Amniotic epithelial cell (primary cell): ENCODE data around the gene ACP2.

Source experiments
- DNase-seq: peaks from one replicate; pipeline ENCODE4 v3.0.0-alpha.2; 2010; ENCODE audit warnings: low read depth

Gene ACP2, protein sequence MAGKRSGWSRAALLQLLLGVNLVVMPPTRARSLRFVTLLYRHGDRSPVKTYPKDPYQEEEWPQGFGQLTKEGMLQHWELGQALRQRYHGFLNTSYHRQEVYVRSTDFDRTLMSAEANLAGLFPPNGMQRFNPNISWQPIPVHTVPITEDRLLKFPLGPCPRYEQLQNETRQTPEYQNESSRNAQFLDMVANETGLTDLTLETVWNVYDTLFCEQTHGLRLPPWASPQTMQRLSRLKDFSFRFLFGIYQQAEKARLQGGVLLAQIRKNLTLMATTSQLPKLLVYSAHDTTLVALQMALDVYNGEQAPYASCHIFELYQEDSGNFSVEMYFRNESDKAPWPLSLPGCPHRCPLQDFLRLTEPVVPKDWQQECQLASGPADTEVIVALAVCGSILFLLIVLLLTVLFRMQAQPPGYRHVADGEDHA

DNA sequence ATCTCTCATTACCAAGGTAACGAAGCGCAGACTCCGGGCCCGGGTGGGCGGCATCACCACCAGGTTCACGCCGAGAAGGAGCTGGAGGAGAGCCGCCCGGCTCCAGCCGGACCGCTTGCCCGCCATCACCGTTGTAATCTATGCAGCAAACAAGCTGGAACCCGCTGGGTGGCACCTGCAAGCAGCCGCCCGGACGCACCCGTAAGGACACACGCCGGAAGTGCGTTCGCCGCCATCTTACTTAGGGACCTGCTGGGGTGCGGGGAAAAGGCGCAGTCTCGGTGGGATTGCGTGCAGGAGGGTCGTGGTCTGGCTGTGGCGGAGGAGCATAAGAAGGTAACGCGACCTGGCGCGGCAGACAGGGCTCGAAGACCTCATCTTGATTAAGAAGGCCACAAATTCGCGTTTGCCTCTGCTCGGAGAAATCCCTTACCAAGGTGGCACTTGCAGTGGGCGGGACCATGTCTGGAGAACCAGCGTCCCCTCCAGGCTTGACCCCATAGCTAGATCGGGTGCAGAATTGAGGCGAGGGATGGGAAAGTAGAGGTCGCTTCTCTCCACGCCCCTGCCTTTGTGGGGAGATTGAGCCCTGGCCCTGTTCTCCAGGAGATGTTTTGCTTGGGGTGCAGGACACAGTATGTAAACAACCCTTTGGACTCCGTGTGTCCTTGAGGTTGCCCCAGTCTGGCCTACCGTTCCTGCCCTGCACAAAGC is at the start of gene ACP2:
TSS of gene ACP2 (minus strand) at position 151 of the 714 bp plus-strand sequence. CDS start at position 126, 25 bp downstream.
- peak; percentile 85 for DNase-seq

DNA sequence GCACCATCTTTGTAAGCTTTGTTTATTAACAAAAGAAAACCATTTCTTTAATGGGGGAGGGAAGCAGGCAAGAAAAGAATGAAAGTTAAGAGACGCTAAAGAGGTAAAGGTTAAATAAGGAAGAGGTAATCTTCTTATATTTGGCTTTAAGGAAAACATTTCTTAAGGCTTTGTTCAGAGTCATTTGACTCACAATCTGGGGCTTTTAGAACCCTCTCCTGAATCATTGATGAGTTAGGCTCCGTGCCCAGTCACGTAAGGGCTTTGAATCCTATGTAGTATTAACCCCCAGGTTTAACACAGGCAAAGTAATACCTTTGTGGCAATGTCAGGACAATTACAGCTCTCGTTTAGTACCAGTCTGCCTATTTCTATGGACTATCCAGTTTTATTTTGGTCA is 47.4 kb upstream of the ACP2 start:
- DNase-seq, result no peak

DNA sequence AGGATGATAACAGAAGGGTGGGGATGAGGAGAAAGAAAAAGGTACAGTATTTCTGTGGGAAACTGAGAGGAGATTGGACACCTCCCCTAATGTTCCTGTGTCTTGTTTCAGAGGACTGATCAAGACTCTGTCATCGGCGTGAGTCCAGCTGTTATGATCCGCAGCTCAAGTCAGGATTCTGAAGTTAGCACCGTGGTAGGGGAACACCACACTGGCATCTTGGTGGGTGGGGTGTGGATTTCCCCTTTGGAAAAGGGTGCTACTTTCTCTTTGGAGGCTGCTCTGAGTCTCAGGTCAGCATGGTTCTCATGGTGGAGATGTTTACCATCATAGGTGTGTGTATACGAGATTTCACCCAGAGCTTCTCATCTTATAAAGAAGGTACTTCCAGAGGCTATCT is 46.8 kb upstream of the ACP2 start:
- DNase-seq, result no peak

DNA sequence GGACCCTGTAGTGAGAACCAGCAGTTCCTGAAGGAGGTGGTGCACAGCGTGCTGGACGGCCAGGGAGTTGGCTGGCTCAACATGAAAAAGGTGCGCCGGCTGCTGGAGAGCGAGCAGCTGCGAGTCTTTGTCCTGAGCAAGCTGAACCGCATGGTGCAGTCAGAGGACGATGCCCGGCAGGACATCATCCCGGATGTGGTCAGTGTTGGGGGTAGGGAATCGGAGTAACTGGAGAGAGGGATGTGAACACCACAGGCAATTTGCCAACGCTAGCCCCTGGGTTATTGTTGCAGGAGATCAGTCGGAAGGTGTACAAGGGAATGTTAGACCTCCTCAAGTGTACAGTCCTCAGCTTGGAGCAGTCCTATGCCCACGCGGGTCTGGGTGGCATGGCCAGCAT is 41.2 kb upstream of the ACP2 start:
- DNase-seq, result no peak

DNA sequence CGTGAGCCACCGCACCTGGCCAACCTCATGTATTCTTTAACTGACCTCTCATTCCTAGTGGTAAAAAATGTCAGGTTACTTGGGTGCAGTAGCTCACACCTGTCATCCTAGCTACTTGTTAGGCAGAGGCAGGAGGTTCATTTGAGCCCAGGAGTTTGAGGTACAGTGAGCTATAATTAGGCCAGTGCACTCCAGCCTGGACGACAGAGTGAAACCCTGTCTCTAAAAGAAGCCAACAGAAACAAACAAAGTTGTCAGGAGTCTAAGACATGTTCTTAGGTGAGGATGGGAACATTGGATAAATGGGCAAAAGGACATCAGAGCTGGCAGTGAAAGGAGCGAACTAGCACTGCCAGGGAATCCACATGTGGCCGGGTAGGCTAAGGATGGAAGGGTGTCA is 39.5 kb upstream of the ACP2 start:
- no peak for DNase-seq

DNA sequence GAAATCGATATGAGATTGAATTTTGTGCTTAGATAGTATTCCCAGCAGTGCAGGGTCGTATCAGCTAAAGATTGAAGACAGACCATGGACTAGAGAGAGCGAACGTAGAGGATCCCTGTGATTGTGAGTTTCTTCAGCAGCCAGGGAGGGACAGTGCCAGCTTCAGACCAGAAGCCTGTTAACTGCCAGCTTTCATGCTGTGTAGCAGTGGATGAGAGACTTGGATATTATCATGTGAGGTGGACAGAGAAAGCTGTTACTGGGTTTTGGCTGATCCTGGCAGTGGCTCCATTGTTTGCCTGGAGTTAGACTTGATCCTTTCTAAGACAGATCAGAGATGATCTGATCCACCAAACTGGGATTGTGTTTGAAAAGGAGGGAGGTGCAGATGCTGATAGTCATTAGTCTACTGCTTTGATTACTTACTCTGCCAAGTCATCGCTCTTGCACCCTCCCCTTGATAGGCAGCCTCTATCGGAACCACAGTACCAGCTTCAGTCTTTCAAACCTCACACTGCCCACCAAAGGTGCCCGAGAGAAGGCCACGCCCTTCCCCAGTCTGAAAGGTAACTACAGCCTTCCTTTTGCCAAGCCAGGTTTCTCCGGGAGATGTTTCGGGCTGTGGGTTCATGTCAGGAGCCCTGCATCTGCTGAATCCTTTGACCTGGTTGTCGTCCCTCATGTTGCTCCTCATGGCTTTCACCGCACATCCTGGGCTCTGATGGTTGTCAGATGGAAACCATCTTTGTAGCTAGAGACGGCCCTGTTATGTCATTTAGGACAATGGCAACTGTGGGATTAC is 37.6 kb upstream of the ACP2 start:
- DNase-seq, result no peak

DNA sequence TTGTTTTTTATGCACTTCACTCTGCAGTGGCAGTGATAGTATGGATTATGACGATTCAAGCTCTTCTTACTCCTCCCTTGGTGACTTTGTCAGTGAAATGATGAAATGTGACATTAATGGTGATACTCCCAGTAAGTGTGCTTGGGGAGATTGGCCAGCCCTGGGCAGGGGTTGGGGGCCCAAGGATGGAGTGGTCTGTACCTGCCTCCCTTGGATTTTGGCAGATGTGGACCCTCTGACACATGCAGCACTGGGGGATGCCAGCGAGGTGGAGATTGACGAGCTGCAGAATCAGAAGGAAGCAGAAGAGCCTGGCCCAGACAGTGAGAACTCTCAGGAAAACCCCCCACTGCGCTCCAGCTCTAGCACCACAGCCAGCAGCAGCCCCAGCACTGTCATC is 35.5 kb upstream of the ACP2 start:
- DNase-seq, result no peak

DNA sequence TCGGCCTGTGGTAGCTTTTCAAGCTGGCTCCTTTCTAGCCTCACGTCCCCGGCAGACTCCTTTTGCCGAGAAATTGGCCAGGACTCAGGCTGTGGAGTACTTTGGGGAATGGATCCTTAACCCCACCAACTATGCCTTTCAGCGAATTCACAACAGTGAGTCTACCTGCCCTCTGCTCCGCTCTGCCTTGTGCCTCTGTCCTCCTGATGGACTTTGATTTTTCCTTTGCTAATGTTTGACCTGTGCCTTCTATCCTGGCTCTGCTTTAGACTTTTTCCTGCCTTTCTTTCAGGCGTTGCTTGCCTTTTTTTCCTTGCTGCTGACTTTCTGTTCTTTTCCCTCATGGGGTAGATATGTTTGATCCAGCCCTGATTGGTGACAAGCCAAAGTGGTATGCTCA is 33.8 kb upstream of the ACP2 start:
- no peak for DNase-seq

DNA sequence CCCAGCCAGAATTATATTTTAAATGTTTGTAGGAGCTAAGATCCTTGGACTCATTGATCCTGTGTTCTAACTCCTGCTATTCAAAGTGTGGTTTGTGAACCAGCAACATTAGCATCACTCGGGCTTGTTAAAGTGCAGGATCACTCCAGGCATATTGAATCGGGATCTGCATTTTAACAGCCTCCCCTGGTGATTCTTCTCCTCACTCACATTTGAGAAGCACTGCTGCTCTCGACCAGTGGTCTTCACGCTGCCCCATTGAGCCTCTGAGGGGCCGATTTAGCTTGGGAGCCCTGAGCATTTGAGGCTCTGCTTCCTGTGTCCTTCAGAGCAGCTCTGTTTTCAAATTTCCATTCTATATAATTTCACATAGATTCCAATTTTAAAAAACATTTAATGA is 32.2 kb upstream of the ACP2 start:
- DNase-seq, result no peak

DNA sequence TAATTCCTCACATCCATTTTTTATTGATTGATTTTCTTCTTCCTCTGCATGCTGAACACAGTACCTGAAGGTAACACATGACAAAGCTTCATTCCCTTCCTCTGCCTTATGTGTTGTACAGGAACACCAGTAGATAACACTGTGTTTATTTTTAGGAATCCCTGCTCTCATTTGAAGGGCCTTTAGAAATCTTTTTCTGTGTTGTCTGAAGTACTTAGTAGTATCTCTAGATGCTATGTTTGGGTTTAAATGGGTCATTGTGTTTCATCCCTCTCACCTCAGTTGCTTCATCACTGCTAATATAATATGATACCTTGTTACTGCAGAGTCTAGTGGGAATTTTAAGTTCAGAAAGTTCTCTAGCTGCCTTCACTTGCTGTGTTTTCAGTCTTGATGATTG is 31.5 kb upstream of the ACP2 start:
- DNase-seq, result no peak

DNA sequence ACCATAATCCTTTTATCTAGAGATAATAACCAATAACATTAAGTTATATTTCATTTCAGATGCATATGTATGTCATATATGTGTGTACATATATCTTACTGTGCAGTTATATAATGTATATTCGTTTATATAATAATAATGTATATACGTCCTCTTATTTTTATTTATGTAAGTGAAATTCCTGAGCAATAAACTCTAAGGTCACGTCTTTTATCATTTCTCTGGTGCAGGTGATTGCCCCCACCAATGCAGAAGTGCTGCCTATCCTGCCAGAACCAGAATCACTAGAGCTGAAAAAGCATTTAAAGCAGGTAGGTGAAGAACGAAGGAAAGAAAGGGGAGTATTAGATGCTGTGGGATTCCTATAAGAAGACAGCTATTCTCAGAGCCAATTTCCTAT is 30.2 kb upstream of the ACP2 start:
- DNase-seq, result no peak

DNA sequence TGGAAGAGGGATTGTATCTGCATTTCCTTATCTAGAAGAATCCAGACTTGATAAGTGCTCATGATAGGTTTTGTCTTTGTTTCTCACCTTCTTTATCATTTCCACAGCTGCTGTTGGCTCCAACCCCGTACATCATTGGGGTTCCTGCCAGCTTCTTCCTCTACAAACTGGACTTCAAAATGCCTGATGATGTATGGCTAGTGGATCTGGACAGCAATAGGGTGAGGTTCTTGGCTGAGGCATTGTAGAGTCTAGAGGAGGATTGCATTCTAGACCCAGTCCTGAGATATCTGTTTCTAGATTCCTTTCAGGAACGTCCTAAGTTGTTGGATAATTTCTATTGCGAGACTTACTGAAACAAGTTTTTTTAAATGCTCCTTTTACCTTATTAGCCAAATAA is 29.4 kb upstream of the ACP2 start:
- DNase-seq, result peak; percentile 27

DNA sequence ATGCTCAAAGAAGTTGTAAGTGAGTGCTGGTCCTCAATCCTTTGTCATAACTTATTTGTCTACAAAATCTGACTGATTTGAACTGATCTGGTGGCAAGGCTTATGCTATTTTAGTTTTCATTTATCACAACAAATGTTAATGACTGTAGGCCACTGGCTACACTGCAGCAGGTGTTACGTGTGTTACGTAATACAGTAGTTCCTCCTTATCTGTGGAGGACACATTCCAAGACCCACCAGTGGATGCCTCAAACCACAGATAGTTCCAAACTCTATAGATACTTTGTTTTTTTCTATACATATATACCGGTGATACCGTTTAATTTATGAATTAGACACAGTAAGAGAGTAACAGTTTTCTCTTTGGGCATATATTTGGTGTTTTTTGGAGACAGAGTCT is 28.3 kb upstream of the ACP2 start:
- no peak for DNase-seq

DNA sequence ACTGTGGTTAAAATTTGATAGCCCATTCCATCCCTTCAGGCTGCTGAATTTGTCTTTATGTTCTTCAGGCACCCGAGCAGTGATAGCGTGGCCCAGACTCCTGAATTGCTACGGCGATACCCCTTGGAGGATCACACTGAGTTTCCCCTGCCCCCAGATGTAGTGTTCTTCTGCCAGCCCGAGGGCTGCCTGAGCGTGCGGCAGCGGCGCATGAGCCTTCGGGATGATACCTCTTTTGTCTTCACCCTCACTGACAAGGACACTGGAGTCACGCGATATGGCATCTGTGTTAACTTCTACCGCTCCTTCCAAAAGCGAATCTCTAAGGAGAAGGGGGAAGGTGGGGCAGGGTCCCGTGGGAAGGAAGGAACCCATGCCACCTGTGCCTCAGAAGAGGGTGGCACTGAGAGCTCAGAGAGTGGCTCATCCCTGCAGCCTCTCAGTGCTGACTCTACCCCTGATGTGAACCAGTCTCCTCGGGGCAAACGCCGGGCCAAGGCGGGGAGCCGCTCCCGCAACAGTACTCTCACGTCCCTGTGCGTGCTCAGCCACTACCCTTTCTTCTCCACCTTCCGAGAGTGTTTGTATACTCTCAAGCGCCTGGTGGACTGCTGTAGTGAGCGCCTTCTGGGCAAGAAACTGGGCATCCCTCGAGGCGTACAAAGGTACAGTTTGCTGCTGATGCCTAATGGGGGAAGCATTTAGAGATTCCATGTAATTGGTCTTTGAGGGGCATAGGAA is 26.1 kb upstream of the ACP2 start:
- DNase-seq, result no peak

DNA sequence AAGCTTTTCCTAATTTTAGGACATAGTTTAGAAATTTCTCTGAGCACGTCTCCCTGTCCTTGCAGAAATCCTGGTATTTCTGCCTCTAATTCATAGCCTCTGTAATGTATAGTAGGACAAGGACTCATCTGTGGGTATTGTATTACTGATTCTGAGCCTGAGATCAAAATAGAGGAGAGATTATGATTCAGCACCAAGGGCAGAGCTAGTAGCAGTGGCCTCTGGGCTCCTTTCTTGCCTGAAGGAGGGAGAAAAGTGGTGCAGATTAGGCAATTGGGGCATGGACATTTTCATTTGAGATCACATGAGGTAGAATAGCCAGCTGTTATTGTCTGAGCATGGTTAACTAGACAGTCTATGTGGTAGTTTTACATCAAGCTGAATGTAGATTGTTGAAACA is 24.1 kb upstream of the ACP2 start:
- peak; percentile 47 for DNase-seq

DNA sequence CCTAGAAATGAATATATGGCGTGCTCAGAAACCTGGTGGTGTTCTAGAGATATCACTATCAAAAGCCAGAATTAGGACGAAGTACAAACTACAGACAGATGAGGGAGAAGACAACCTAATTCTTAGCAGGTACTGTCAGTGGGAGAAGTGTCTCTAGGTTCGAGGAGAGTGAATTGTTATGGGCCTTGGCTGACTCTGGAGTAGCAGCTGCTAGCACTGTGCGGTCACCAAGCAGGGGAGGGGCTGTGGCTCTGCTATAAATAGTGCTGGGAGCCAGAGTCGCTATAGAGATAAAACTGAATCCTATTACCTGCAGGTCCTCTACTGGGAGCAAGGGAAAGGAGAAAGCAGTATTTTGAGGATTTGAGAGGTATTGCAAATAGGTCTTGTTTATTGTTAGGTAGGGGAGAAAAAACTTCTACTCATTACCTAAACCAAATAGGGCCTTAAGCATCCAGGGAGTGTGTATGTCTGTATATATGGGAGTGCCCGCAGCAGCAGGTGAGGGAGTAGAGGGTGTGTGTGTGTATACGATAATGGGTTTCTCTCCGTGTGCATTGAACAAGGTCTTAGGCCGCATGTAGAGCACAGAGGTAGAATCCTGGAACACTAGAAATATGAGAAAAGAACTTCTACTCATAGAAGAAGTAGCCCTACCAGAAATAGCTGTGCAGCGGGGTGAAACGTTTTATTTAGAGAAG is 23.5 kb upstream of the ACP2 start:
- DNase-seq, result no peak

DNA sequence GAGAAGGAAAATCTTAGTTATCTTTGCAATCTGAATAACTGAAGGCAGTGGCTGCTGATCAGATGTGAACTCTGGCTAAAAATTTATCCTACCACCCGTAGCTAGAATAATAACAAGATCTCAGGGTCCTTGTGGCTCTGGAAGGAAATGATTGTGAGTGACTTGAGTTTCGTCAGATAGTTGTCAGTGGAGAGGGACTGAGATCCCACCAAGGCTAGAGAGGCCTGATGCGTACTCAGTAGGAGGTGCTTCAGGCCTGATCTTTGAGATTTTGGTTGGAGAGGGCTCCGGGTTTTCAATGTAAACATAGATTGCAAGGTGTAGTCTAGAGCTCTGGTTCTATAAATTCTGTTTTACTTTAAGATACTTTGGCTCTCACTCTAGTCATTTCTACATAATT is 22.7 kb upstream of the ACP2 start:
- DNase-seq, result no peak

DNA sequence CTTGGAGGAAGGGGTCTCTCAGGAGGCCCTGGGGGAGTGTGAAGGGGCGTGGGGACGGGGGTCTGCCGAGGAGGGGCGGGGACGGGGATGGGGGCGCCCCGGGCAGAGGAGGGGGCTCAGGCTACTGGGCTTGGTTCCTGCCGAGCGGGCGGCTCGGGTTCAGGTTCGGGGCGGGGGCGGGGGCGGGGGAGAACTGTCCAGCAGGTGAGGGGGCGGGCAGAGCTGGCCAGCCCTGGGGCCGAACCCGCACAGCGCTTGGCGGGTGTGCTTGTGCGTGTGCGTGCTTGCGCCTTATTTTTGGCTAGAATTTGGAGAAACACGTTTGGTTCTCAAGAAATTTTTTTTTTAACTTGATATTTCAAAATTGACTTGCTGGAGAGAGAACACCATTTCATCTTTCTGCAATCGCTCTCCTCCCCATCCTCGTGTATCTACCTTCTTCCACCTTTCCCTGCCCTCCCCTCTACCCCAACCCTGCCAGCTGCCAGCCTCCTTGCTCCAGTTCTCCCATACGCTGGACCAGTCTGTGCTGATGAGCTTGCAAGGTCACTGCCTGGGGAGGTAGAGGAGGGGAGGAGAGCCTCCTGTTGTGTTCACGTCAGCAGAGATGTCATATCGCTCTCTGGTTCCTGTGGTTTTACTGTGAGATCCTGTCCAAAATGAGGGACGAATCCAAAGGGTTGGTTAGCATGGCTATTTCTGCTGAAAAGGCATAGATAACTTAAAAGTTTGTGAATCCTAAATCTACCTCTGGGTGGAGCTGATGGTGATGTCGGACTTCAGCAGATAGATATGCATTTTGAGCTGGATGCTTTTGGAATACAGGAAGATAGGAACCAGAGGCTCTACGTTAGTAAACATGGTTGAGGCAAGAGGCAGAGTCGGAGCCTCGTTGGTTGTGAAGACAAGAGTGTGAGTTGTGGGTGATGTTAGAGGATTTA is 22.0 kb upstream of the ACP2 start:
- DNase-seq, result peak; percentile 57

DNA sequence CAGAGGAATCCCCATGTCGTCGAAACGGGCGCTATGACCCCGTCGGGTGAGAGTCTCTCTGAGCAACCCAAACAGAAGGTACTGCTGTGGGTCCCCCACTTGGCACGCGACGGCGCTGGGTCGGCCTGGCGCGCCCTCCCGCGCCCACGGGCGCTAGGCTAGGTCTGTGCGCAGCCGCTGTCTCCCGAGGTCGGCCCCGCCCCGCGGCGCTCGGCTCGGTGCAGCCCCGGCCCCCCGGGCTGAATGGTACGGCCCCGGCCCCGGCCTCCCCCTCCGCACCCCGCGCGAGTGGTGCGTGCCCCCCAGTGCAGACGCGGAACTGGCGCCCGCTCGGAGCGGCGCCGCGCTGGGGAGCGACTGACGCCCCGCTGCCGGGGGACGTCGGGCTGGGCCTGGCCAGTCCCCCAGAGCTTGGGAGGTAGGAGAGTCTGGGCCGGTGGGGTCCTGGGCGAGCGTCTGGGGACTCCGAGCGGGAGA is 21.3 kb upstream of the ACP2 start, which contains the start of gene MADD:
TSS of gene MADD (plus strand) at position 305 of the 477 bp plus-strand sequence.
- DNase-seq, result peak; percentile 75
